Mesenchymal stem cell (in vitro differentiated cells and primary cell): ENCODE results near the gene GLI1.

ENCODE experiments used
- DNase-seq: peaks from one replicate; pipeline ENCODE4 v3.0.0-alpha.2; 2013
- H2AFZ ChIP-seq: one replicate; pipeline ENCODE4 v1.6.1; 2013; ENCODE audit warnings: low read depth, mild to moderate bottlenecking, control low read depth, inconsistent platforms, low read length, moderate library complexity
- H2AK5ac ChIP-seq: 2 replicates; pipeline ENCODE4 v1.6.1; 2013; ENCODE audit warnings: low read length, moderate library complexity, mild to moderate bottlenecking, inconsistent platforms; ENCODE audit not compliant: severe bottlenecking
- H2BK120ac ChIP-seq: one replicate; pipeline ENCODE4 v1.6.1; 2013; ENCODE audit warnings: low read depth, mild to moderate bottlenecking, inconsistent platforms, low read length, moderate library complexity
- H2BK12ac ChIP-seq, 2 experiments: one replicate each; pipeline ENCODE4 v1.6.1; 2013; ENCODE audit warnings: inconsistent platforms in 2 of 2, low read length in 2 of 2, mild to moderate bottlenecking in 2 of 2, moderate library complexity in 2 of 2, control low read depth in 1 of 2
- H2BK15ac ChIP-seq: one replicate; pipeline ENCODE4 v1.6.1; 2013; ENCODE audit warnings: mild to moderate bottlenecking, low read depth, inconsistent platforms; ENCODE audit not compliant: poor library complexity, severe bottlenecking
- H2BK5ac ChIP-seq: 2 replicates; pipeline ENCODE4 v1.6.1; 2013; ENCODE audit warnings: low read depth, mild to moderate bottlenecking, low read length, control low read depth, inconsistent platforms; ENCODE audit not compliant: poor library complexity, severe bottlenecking
- H3K14ac ChIP-seq, 2 experiments: one replicate each; pipeline ENCODE4 v1.6.1; 2013; ENCODE audit warnings: inconsistent platforms in 2 of 2, low read length in 2 of 2, control low read depth in 1 of 2, mild to moderate bottlenecking in 1 of 2, moderate library complexity in 1 of 2
- H3K18ac ChIP-seq, 2 experiments: one replicate each; pipeline ENCODE4 v1.6.1; 2013; ENCODE audit warnings: inconsistent platforms in 2 of 2, low read length in 2 of 2, control low read depth in 1 of 2, low read depth in 1 of 2, mild to moderate bottlenecking in 1 of 2
- H3K23ac ChIP-seq, 2 experiments: one replicate each; pipeline ENCODE4 v1.6.1; 2013; ENCODE audit warnings: inconsistent platforms in 2 of 2, low read length in 2 of 2, mild to moderate bottlenecking in 2 of 2, moderate library complexity in 2 of 2, control low read depth in 1 of 2
- H3K27ac ChIP-seq: 2 replicates; pipeline ENCODE4 v1.5.1; 2013; ENCODE audit warnings: mild to moderate bottlenecking, moderate library complexity, low read length, control low read depth, inconsistent platforms; ENCODE audit not compliant: poor library complexity, severe bottlenecking
- H3K27me3 ChIP-seq, 2 experiments: 2 replicates each; pipeline versions ENCODE4 v1.6.1 to v1.7.0; 2013; ENCODE audit warnings: low read length in 2 of 2, mild to moderate bottlenecking in 2 of 2, moderate library complexity in 2 of 2, control low read depth in 1 of 2, inconsistent platforms in 1 of 2; ENCODE audit not compliant: control insufficient read depth in 1 of 2, insufficient read depth in 1 of 2
- H3K36me3 ChIP-seq, 2 experiments: 2 replicates each; pipeline versions ENCODE4 v1.6.1 to v1.7.0; 2013; ENCODE audit warnings: low read length in 2 of 2, control low read depth in 1 of 2, inconsistent platforms in 1 of 2, low read depth in 1 of 2, mild to moderate bottlenecking in 1 of 2; ENCODE audit not compliant: insufficient read depth in 2 of 2, control insufficient read depth in 1 of 2
- H3K4ac ChIP-seq, 2 experiments: one replicate each; pipeline ENCODE4 v1.6.1; 2013; ENCODE audit warnings: inconsistent platforms in 2 of 2, low read length in 2 of 2, mild to moderate bottlenecking in 2 of 2, moderate library complexity in 2 of 2, control low read depth in 1 of 2, low read depth in 1 of 2
- H3K4me1 ChIP-seq: 2 replicates; pipeline ENCODE4 v1.6.1; 2013; ENCODE audit warnings: low read depth, low read length, control low read depth; ENCODE audit not compliant: control insufficient read depth, insufficient read depth
- H3K4me2 ChIP-seq: 2 replicates; pipeline ENCODE4 v1.6.1; 2013; ENCODE audit warnings: low read length, mild to moderate bottlenecking, inconsistent platforms; ENCODE audit not compliant: poor library complexity, severe bottlenecking
- H3K4me3 ChIP-seq, 2 experiments: 2 replicates each; pipeline versions ENCODE4 v1.5.1 to v1.7.0; 2013; ENCODE audit warnings: low read length in 2 of 2, mild to moderate bottlenecking in 2 of 2, control low read depth in 1 of 2, low read depth in 1 of 2; ENCODE audit not compliant: insufficient read depth in 1 of 2
- H3K79me1 ChIP-seq: replicated peaks from 2 replicates; pipeline ENCODE4 v1.6.1; 2013; ENCODE audit warnings: mild to moderate bottlenecking, control low read depth, low read length, inconsistent platforms; ENCODE audit not compliant: poor library complexity, severe bottlenecking
- H3K9ac ChIP-seq: 2 replicates; pipeline ENCODE4 v1.7.0; 2013; ENCODE audit warnings: mild to moderate bottlenecking, low read length, moderate library complexity
- H3K9me3 ChIP-seq: 2 replicates; pipeline ENCODE4 v1.7.0; 2013; ENCODE audit warnings: mild to moderate bottlenecking, low read length; ENCODE audit not compliant: control insufficient read depth
- H4K8ac ChIP-seq: one replicate; pipeline ENCODE4 v1.6.1; 2013; ENCODE audit warnings: inconsistent platforms, mild to moderate bottlenecking, low read length, moderate library complexity
- H4K91ac ChIP-seq: one replicate; pipeline ENCODE4 v1.6.1; 2013; ENCODE audit warnings: mild to moderate bottlenecking, low read length, inconsistent platforms
- WGBS: methylation state at CpG from one replicate; pipeline ENCODE4 v1.1.7; 2013; ENCODE audit warnings: mixed read lengths; 5-methylcytosine and 5-hydroxymethylcytosine counted together

GLI1 gene

GRCh38 chr12:57459055-57459749 is 383 bp upstream of the GLI1 start:
- peak overlapping the region; percentile 87 for H2AFZ ChIP-seq
- H4K91ac ChIP-seq: peak overlapping the region; percentile 18
- H3K36me3 ChIP-seq: no peaks in the 10 kb centered on the region
- H3K18ac ChIP-seq: peak overlapping the region; percentile 61 to 69
- peak overlapping the region; percentile 99 for H3K4me2 ChIP-seq
- no peak overlapping the region for H2BK15ac ChIP-seq
- H3K9ac ChIP-seq: peak overlapping the region; percentile 85
- peak overlapping the region in 1 of 2 experiments; percentile 11 for H3K4ac ChIP-seq
- DNase-seq: peak; percentile 96
- no peak overlapping the region for H2BK120ac ChIP-seq
- peak overlapping the region; percentile 53 for H3K27ac ChIP-seq
- no peak overlapping the region for H3K23ac ChIP-seq
- peak overlapping the region; percentile 56 to 86 for H3K4me3 ChIP-seq
- WGBS: 0% methylated on average over 24 of the region's 24 CpGs
- H2BK12ac ChIP-seq: peak overlapping the region; percentile 15 to 34
- H3K14ac ChIP-seq: no peak overlapping the region
- H2AK5ac ChIP-seq: no peak overlapping the region
- H3K4me1 ChIP-seq: peaks cover 28% of the 10 kb centered on the region
- peaks cover 2% of the 10 kb centered on the region for H3K79me1 ChIP-seq
- peaks cover 5 to 26% of the 10 kb centered on the region in 2 experiments for H3K27me3 ChIP-seq
- H4K8ac ChIP-seq: peak overlapping the region; percentile 74
- H2BK5ac ChIP-seq: peak overlapping the region; percentile 61
- no peaks in the 10 kb centered on the region for H3K9me3 ChIP-seq

GRCh38 chr12:57460468-57460784 is 841 bp downstream of the GLI1 start:
- Histone ChIP-seq H3K9me3 (no peaks in the 10 kb centered on the region), H4K8ac (no peak overlapping the region), H3K79me1 (peaks cover 2% of the 10 kb centered on the region), H2BK15ac (no peak overlapping the region), H2BK12ac (peak overlapping the region in 1 of 2 experiments; percentile 39), H3K27me3 (peaks cover 13 to 38% of the 10 kb centered on the region in 2 experiments), H3K4ac (no peak overlapping the region), H3K4me1 (peaks cover 18% of the 10 kb centered on the region), H2BK5ac (no peak overlapping the region), H3K23ac (no peak overlapping the region), H4K91ac (no peak overlapping the region), H3K9ac (peak overlapping the region; percentile 59), H3K4me3 (peak overlapping the region in 1 of 2 experiments; percentile 23), H2AFZ (no peak overlapping the region), H3K27ac (no peak overlapping the region), H2AK5ac (no peak overlapping the region), H3K36me3 (no peaks in the 10 kb centered on the region), H2BK120ac (no peak overlapping the region), H3K18ac (no peak overlapping the region), H3K14ac (no peak overlapping the region), H3K4me2 (peak overlapping the region; percentile 99)
- no peak for DNase-seq
- 3% methylated on average over 6 of the region's 6 CpGs for WGBS

GRCh38 chr12:57460841-57461275 is 1.3 kb downstream of the GLI1 start:
- H3K27me3 ChIP-seq: peaks cover 14 to 42% of the 10 kb centered on the region in 2 experiments
- peak overlapping the region in 1 of 2 experiments; percentile 39 for H2BK12ac ChIP-seq
- H3K79me1 ChIP-seq: peaks cover 2% of the 10 kb centered on the region
- no peak overlapping the region for H2AK5ac ChIP-seq
- H3K4me2 ChIP-seq: peak overlapping the region; percentile 99
- H3K4me1 ChIP-seq: peaks cover 14% of the 10 kb centered on the region
- H3K9ac ChIP-seq: peak overlapping the region; percentile 59
- H4K91ac ChIP-seq: no peak overlapping the region
- H2BK120ac ChIP-seq: no peak overlapping the region
- no peaks in the 10 kb centered on the region for H3K9me3 ChIP-seq
- peak overlapping the region in 1 of 2 experiments; percentile 42 for H3K4me3 ChIP-seq
- no peak overlapping the region for H4K8ac ChIP-seq
- peak overlapping the region in 1 of 2 experiments; percentile 42 for H3K23ac ChIP-seq
- H3K4ac ChIP-seq: no peak overlapping the region
- H2BK5ac ChIP-seq: no peak overlapping the region
- no peak overlapping the region for H3K27ac ChIP-seq
- 0% methylated on average over 10 of the region's 19 CpGs for WGBS
- H3K14ac ChIP-seq: no peak overlapping the region
- no peak overlapping the region for H2AFZ ChIP-seq
- H3K18ac ChIP-seq: peak overlapping the region in 1 of 2 experiments; percentile 34
- no peak for DNase-seq
- H2BK15ac ChIP-seq: no peak overlapping the region
- H3K36me3 ChIP-seq: no peaks in the 10 kb centered on the region

GRCh38 chr12:57461276-57461916 is 1.8 kb downstream of the GLI1 start:
- H3K18ac ChIP-seq: peak overlapping the region; percentile 65 to 97
- no peak overlapping the region for H2BK15ac ChIP-seq
- WGBS: 0% methylated on average over 6 of the region's 32 CpGs
- H2BK120ac ChIP-seq: no peak overlapping the region
- H3K23ac ChIP-seq: no peak overlapping the region
- H2AFZ ChIP-seq: no peak overlapping the region
- no peak overlapping the region for H4K91ac ChIP-seq
- H3K27ac ChIP-seq: no peak overlapping the region
- DNase-seq: peak; percentile 72
- peak overlapping the region; percentile 99 for H3K4me2 ChIP-seq
- H3K79me1 ChIP-seq: peaks cover 2% of the 10 kb centered on the region
- peaks cover 12% of the 10 kb centered on the region for H3K4me1 ChIP-seq
- no peaks in the 10 kb centered on the region for H3K36me3 ChIP-seq
- no peak overlapping the region for H4K8ac ChIP-seq
- H2AK5ac ChIP-seq: no peak overlapping the region
- no peak overlapping the region for H3K14ac ChIP-seq
- H3K4me3 ChIP-seq: peak overlapping the region; percentile 68 to 82
- no peak overlapping the region for H2BK12ac ChIP-seq
- H2BK5ac ChIP-seq: no peak overlapping the region
- peaks cover 17 to 46% of the 10 kb centered on the region in 2 experiments for H3K27me3 ChIP-seq
- no peak overlapping the region for H3K4ac ChIP-seq
- H3K9me3 ChIP-seq: no peaks in the 10 kb centered on the region
- peak overlapping the region; percentile 59 for H3K9ac ChIP-seq
